ENCODE measurements around the gene TUBGCP6. TPM values are rescaled to one million over a fixed set of nuclear protein-coding genes. Genes with fewer than 3 reads are reported as not detected.

TUBGCP6 gene
- total and polyA plus RNA-seq, 2 experiments from 2014 or later: 26.2 to 31.5 TPM

- H3K4me1 ChIP-seq (ENCODE audit: insufficient read depth): peaks cover 12% of the 10 kb centered on the region
- DNase-seq (ENCODE audit: low spot score): no peak
- TF ChIP-seq EZH2 (IDR thresholded peaks at IDR 0.05; ENCODE audit: borderline replicate concordance) (no peak), CTCF (IDR thresholded peaks at IDR 0.05; ENCODE audit: poor library complexity) (no peak)
- no peaks in the 10 kb centered on the region for H3K9me3 ChIP-seq (ENCODE audit: low read depth)
- H3K9me2 ChIP-seq (replicated peaks; ENCODE audit: insufficient read depth): no peaks in the 10 kb centered on the region
- no peaks in the 10 kb centered on the region for H3K36me3 ChIP-seq (replicated peaks; ENCODE audit: insufficient read depth, low read depth)
- no peak overlapping the region for H3K4me2 ChIP-seq
- no peak overlapping the region for H3K27ac ChIP-seq
- H2AFZ ChIP-seq: no peak overlapping the region
- H3K27me3 ChIP-seq: no peaks in the 10 kb centered on the region
- no peaks in the 10 kb centered on the region for H4K20me1 ChIP-seq (ENCODE audit: insufficient read depth, poor library complexity, severe bottlenecking)
- no peak overlapping the region for H3K4me3 ChIP-seq
- H3K79me2 ChIP-seq: peaks cover 2% of the 10 kb centered on the region
- WGBS (ENCODE audit: low lambda C conversion rate, missing lambda C conversion rate): 98% methylated on average over 14 of the region's 47 CpGs
Measured at GRCh38 chr22:50280708-50281383, 36.0 kb upstream of the TUBGCP6 start.

DNA sequence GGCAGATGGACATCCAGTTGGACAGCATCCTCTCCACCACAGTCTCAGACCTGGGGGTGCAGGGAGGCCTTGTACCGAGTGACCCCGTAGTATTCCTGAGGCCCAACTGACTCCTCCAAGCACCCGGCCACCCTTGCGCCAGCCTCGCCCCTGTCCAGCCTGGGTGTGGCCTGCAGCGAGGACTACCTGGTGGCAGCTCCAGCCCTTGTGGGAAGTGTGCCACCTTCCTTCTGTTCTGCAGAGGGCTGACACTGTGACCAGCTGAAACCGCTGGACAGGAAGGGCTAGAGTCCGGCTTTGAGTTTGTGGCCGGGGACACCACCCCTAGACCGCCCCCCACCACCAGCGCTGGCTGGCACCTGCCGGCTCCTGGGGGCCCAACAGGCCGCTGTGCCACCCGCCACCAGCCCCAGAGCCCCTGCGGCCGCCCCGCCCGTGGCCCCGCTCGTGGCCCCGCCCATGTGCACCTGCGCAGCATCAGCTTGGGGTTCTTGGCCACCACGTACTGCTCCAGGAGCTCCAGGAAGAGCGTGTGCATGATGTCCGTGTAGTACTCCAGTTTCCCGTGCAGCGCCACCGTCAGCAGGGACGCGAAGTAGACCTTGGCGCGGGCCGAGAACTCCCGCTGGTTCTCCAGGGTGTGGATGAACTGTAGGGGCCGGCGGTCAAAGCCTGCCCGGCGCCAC is 35.3 kb upstream of the TUBGCP6 start:
- no peaks in the 10 kb centered on the region for H3K36me3 ChIP-seq (replicated peaks; ENCODE audit: insufficient read depth, low read depth)
- no peak overlapping the region for H3K4me3 ChIP-seq
- no peak overlapping the region for H3K4me2 ChIP-seq
- peaks cover 1% of the 10 kb centered on the region for H4K20me1 ChIP-seq (ENCODE audit: insufficient read depth, poor library complexity, severe bottlenecking)
- WGBS (ENCODE audit: low lambda C conversion rate, missing lambda C conversion rate): 98% methylated on average over 34 of the region's 38 CpGs
- no peaks in the 10 kb centered on the region for H3K9me2 ChIP-seq (replicated peaks; ENCODE audit: insufficient read depth)
- DNase-seq (ENCODE audit: low spot score): no peak
- H3K27ac ChIP-seq: no peak overlapping the region
- no peaks in the 10 kb centered on the region for H3K9me3 ChIP-seq (ENCODE audit: low read depth)
- H3K79me2 ChIP-seq: no peaks in the 10 kb centered on the region
- H3K4me1 ChIP-seq (ENCODE audit: insufficient read depth): peaks cover 12% of the 10 kb centered on the region
- no peak overlapping the region for H2AFZ ChIP-seq
- no peaks in the 10 kb centered on the region for H3K27me3 ChIP-seq
- TF ChIP-seq EZH2 (IDR thresholded peaks at IDR 0.05; ENCODE audit: borderline replicate concordance) (no peak), CTCF (IDR thresholded peaks at IDR 0.05; ENCODE audit: poor library complexity) (no peak), EZH2phosphoT487 (IDR thresholded peaks at IDR 0.05; ENCODE audit: low read depth, severe bottlenecking, unreplicated experiment) (no peak)

DNA sequence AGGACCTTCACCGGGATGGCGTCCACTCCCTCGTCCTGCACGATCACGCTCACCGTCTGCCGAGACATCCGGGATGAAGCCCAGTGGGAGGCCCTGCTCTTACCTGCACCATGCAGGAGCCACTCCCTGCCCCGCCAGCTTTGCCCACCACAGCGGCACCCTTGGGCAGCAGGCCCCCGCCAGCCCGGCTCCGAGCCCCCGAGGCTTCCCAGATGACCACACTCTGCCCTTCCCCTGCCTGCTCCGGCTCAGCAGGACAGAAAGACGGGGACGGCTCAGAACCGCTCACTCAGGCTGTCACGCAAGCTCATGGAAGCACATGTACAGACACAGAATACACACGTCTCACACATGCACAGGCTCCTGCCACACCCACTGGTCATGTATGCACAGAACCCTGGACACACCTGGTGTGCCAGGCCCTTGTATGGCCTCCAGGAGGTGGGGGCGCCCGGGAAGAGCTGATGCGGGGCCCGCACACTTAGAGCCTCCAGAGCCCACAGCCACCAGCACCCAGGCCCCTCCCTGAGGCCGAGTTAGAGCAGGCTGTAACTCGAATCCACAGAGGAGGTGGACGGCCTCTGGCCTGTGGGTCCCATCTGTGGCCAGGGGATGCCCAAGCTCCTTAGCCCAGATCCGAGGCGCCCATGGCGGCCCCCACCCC is 34.3 kb upstream of the TUBGCP6 start:
- peaks cover 12% of the 10 kb centered on the region for H3K4me1 ChIP-seq (ENCODE audit: insufficient read depth)
- no peaks in the 10 kb centered on the region for H3K36me3 ChIP-seq (replicated peaks; ENCODE audit: insufficient read depth, low read depth)
- H3K4me2 ChIP-seq: no peak overlapping the region
- DNase-seq (ENCODE audit: low spot score): no peak
- WGBS (ENCODE audit: low lambda C conversion rate, missing lambda C conversion rate): 91% methylated on average over 30 of the region's 30 CpGs
- TF ChIP-seq EZH2 (IDR thresholded peaks at IDR 0.05; ENCODE audit: borderline replicate concordance): no peak
- TF ChIP-seq EZH2phosphoT487 (IDR thresholded peaks at IDR 0.05; ENCODE audit: low read depth, severe bottlenecking, unreplicated experiment): no peak
- no peak for TF ChIP-seq CTCF (IDR thresholded peaks at IDR 0.05; ENCODE audit: poor library complexity)
- no peaks in the 10 kb centered on the region for H3K79me2 ChIP-seq
- H3K27ac ChIP-seq: no peak overlapping the region
- H3K9me3 ChIP-seq (ENCODE audit: low read depth): no peaks in the 10 kb centered on the region
- no peak overlapping the region for H3K4me3 ChIP-seq
- H3K9me2 ChIP-seq (replicated peaks; ENCODE audit: insufficient read depth): no peaks in the 10 kb centered on the region
- no peak overlapping the region for H2AFZ ChIP-seq
- peaks cover 2% of the 10 kb centered on the region for H4K20me1 ChIP-seq (ENCODE audit: insufficient read depth, poor library complexity, severe bottlenecking)
- no peaks in the 10 kb centered on the region for H3K27me3 ChIP-seq

All from hepatocyte (in vitro differentiated cells).